Neural cell (in vitro differentiated cells): ENCODE data around the gene MMP1. TPM values are rescaled to one million over a fixed set of nuclear protein-coding genes. Genes with fewer than 3 reads are reported as not detected.

Experiments used
- H2AFZ ChIP-seq: fragments of 200-600, 300-800 bp; sonication (generic), shearing (Covaris generic); 2 replicates; pipeline ENCODE4 v1.6.0; 2014; ENCODE audit warnings: low read depth, mild to moderate bottlenecking, antibody characterized with exemption, low read length, moderate library complexity
- H3F3A ChIP-seq: fragments of 200-600 bp; shearing (Covaris generic); 2 replicates; pipeline ENCODE4 v1.6.1; 2016; ENCODE audit warnings: mild to moderate bottlenecking, moderate library complexity, mixed read lengths, antibody characterized with exemption, low read length; ENCODE audit not compliant: insufficient read depth, poor library complexity, severe bottlenecking
- H3K27ac ChIP-seq: fragments of 200-600, 300-800 bp; sonication (generic), shearing (Covaris generic); 2 replicates; pipeline ENCODE4 v1.5.1; 2014; ENCODE audit warnings: mild to moderate bottlenecking, low read length, moderate library complexity
- H3K27me3 ChIP-seq: fragments of 300-800, 200-600 bp; sonication (generic), shearing (Covaris generic); 2 replicates; pipeline ENCODE4 v1.6.0; 2014; ENCODE audit warnings: mild to moderate bottlenecking, low read depth, low read length, moderate library complexity; ENCODE audit not compliant: insufficient read depth
- H3K36me3 ChIP-seq: fragments of 300-800, 200-600 bp; sonication (generic), shearing (Covaris generic); 2 replicates; pipeline ENCODE4 v1.5.1; 2014; ENCODE audit warnings: mild to moderate bottlenecking, antibody characterized with exemption, low read length, moderate library complexity; ENCODE audit not compliant: insufficient read depth
- H3K4me2 ChIP-seq: fragments of 300-800, 200-600 bp; sonication (generic), shearing (Covaris generic); 2 replicates; pipeline ENCODE4 v1.6.0; 2014; ENCODE audit warnings: mild to moderate bottlenecking, low read length
- H3K4me3 ChIP-seq: fragments of 300-800, 200-600 bp; sonication (generic), shearing (Covaris generic); 2 replicates; pipeline ENCODE4 v1.5.1; 2014; ENCODE audit warnings: mild to moderate bottlenecking, low read length, moderate library complexity
- H3K79me2 ChIP-seq: fragments of 200-600 bp; shearing (Covaris generic); replicated peaks from 2 replicates; pipeline ENCODE4 v1.6.0; 2014; ENCODE audit warnings: mild to moderate bottlenecking, low read length, moderate library complexity; ENCODE audit not compliant: insufficient read depth
- H3K9ac ChIP-seq: fragments of 300-800, 200-600 bp; sonication (generic), shearing (Covaris generic); 2 replicates; pipeline ENCODE4 v1.6.1; 2016; ENCODE audit warnings: mild to moderate bottlenecking, low read length, mixed read lengths
- H3K9me2 ChIP-seq: fragments of 200-600 bp; shearing (Covaris generic); 2 replicates; pipeline ENCODE4 v1.6.1; 2016; ENCODE audit warnings: mild to moderate bottlenecking, low read length, mixed read lengths; ENCODE audit not compliant: insufficient read depth
- H3K9me3 ChIP-seq: fragments of 200-600, 300-800 bp; sonication (generic), shearing (Covaris generic); 2 replicates; pipeline ENCODE4 v1.6.1; 2016; ENCODE audit warnings: mild to moderate bottlenecking, mixed run types, low read length, moderate library complexity, mixed read lengths
- H4K20me1 ChIP-seq: fragments of 200-600 bp; shearing (Covaris generic); 2 replicates; pipeline ENCODE4 v1.6.1; 2016; ENCODE audit warnings: mild to moderate bottlenecking, mixed run types; ENCODE audit not compliant: insufficient read depth
- EP300 ChIP-seq: fragments of 450-650 bp; conservative IDR thresholded peaks from 2 replicates; pipeline ENCODE4 v1.6.1; 2014; ENCODE audit warnings: antibody characterized with exemption, mild to moderate bottlenecking, moderate library complexity; ENCODE audit not compliant: poor library complexity, severe bottlenecking
- EZH2 ChIP-seq: fragments of 200-600, 300-800 bp; shearing (Covaris generic), sonication (generic); IDR thresholded peaks from 2 replicates; pipeline ENCODE4 v1.6.1; 2014; ENCODE audit warnings: antibody characterized with exemption, low read length, borderline replicate concordance, mild to moderate bottlenecking; ENCODE audit not compliant: insufficient read depth, poor library complexity, severe bottlenecking
- MXI1 ChIP-seq: fragments of 450-650 bp; conservative IDR thresholded peaks from 2 replicates; pipeline ENCODE4 v1.6.1; 2014; ENCODE audit warnings: antibody characterized with exemption, mild to moderate bottlenecking; ENCODE audit not compliant: poor library complexity, severe bottlenecking
- POLR2AphosphoS5 ChIP-seq: IDR thresholded peaks from 2 replicates; pipeline ENCODE4 v1.6.1; 2012
- RAD21 ChIP-seq: fragments of 450-650 bp; conservative IDR thresholded peaks from 2 replicates; pipeline ENCODE4 v1.6.1; 2014; ENCODE audit warnings: antibody characterized with exemption, mild to moderate bottlenecking, moderate library complexity
- SMC3 ChIP-seq: fragments of 450-650 bp; conservative IDR thresholded peaks from 2 replicates; pipeline ENCODE4 v1.6.1; 2014; ENCODE audit warnings: antibody characterized with exemption, mild to moderate bottlenecking, moderate library complexity; ENCODE audit not compliant: poor library complexity
- TAF1 ChIP-seq: IDR thresholded peaks from 2 replicates; pipeline ENCODE4 v1.6.1; 2012; ENCODE audit warnings: low read depth
- polyA minus RNA-seq: library from RNA; depleted of rRNA, polyadenylated mRNA; stranded (reverse); fragments of >200 nt; gene quantifications from 2 replicates; pipeline ENCODE4 v1.2.3, GENCODE V29; 2014
- polyA plus RNA-seq: library from polyadenylated mRNA; depleted of rRNA; stranded (reverse); fragments of >200 nt; gene quantifications from 2 replicates; pipeline ENCODE4 v1.2.3, GENCODE V29; 2014
- TF ChIP-seq, protein P1 (sequence below): IDR thresholded peaks from 2 replicates; pipeline ENCODE4 v1.6.1; 2012; ENCODE audit warnings: borderline replicate concordance
- TF ChIP-seq, protein P2 (sequence below): fragments of 450-650 bp; IDR thresholded peaks from 2 replicates; pipeline ENCODE4 v1.5.1; 2014; ENCODE audit warnings: antibody characterized with exemption, mild to moderate bottlenecking, moderate library complexity; ENCODE audit not compliant: poor library complexity, severe bottlenecking

Gene MMP1
- polyA plus RNA-seq (not detected in 2 replicates), polyA minus RNA-seq (not detected in 2 replicates)

DNA sequence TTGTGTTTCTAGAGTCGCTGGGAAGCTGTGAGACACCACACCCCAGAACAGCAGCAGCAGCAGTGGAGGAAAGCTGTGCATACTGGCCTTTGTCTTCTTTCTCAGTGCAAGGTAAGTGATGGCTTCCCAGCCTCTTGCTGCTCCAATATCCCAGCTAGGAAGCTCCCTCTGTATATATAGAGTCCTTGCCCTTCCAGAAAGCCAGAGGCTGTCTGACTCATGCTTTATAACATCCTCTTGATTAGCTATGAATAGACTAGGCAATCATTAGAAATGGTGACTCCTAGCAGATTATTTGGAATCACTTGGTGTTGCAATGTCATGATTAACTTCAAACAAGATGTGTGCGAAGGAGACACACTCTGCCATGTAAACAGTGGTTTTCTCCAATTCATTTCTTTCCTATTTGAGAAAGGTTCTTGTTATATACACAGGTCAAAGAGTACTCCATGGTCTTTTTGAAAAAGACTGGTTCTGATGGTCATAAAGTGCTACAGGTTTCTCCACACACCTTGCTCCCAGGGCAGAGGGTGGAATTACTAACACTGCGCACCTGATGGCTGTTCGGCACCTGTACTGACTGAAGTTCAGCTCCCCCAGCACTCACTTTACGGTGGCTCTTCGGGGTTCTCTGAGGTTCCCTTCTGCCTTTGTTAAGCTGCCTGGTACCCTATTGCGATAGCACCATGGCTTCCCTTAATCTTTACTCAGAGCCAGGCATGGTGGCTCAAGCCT is at the start of gene MMP1:
TSS of gene MMP1 (minus strand) at position 149 of the 735 bp plus-strand sequence. CDS start at position 81, 68 bp downstream.
- Histone ChIP-seq H3F3A (no peaks in the 10 kb centered on the region), H3K9ac (no peak within 1 kb of the TSS), H3K36me3 (no peaks in the 10 kb centered on the region), H3K27ac (no peak within 1 kb of the TSS), H3K27me3 (no peaks in the 10 kb centered on the region), H3K79me2 (no peaks in the 10 kb centered on the region), H2AFZ (no peak within 1 kb of the TSS), H3K9me2 (no peaks in the 10 kb centered on the region), H3K9me3 (no peaks in the 10 kb centered on the region), H4K20me1 (no peaks in the 10 kb centered on the region), H3K4me3 (no peak within 1 kb of the TSS), H3K4me2 (no peak within 1 kb of the TSS)
- TF ChIP-seq, protein P1, sequence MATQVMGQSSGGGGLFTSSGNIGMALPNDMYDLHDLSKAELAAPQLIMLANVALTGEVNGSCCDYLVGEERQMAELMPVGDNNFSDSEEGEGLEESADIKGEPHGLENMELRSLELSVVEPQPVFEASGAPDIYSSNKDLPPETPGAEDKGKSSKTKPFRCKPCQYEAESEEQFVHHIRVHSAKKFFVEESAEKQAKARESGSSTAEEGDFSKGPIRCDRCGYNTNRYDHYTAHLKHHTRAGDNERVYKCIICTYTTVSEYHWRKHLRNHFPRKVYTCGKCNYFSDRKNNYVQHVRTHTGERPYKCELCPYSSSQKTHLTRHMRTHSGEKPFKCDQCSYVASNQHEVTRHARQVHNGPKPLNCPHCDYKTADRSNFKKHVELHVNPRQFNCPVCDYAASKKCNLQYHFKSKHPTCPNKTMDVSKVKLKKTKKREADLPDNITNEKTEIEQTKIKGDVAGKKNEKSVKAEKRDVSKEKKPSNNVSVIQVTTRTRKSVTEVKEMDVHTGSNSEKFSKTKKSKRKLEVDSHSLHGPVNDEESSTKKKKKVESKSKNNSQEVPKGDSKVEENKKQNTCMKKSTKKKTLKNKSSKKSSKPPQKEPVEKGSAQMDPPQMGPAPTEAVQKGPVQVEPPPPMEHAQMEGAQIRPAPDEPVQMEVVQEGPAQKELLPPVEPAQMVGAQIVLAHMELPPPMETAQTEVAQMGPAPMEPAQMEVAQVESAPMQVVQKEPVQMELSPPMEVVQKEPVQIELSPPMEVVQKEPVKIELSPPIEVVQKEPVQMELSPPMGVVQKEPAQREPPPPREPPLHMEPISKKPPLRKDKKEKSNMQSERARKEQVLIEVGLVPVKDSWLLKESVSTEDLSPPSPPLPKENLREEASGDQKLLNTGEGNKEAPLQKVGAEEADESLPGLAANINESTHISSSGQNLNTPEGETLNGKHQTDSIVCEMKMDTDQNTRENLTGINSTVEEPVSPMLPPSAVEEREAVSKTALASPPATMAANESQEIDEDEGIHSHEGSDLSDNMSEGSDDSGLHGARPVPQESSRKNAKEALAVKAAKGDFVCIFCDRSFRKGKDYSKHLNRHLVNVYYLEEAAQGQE, result no peak
- no peak for TF ChIP-seq EZH2
- no peak for TF ChIP-seq RAD21
- no peak for TF ChIP-seq TAF1
- TF ChIP-seq POLR2AphosphoS5, result no peak
- TF ChIP-seq EP300, result no peak
- TF ChIP-seq MXI1, result no peak
- TF ChIP-seq, protein P2, sequence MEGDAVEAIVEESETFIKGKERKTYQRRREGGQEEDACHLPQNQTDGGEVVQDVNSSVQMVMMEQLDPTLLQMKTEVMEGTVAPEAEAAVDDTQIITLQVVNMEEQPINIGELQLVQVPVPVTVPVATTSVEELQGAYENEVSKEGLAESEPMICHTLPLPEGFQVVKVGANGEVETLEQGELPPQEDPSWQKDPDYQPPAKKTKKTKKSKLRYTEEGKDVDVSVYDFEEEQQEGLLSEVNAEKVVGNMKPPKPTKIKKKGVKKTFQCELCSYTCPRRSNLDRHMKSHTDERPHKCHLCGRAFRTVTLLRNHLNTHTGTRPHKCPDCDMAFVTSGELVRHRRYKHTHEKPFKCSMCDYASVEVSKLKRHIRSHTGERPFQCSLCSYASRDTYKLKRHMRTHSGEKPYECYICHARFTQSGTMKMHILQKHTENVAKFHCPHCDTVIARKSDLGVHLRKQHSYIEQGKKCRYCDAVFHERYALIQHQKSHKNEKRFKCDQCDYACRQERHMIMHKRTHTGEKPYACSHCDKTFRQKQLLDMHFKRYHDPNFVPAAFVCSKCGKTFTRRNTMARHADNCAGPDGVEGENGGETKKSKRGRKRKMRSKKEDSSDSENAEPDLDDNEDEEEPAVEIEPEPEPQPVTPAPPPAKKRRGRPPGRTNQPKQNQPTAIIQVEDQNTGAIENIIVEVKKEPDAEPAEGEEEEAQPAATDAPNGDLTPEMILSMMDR, result no peak
- TF ChIP-seq SMC3, result no peak

DNA sequence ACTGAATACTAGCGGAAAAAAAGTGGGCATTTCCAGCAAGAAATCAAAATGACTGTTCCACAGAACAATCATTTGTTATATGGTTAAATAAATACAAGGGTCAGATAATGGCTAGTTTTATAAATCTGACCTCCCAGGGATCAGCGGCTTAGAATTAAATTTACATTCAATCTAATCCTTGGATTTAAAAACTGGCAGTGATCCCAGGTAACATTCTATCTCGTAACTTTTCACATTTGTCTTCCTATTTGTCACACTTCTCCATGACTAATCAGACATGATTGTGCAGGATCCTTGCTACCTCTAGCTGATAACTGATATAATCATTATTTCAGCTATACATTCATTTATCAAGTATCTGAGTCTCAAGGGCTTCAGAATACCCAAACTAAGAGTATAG is 48.3 kb upstream of the MMP1 start:
- TF ChIP-seq RAD21, result no peak
- TF ChIP-seq POLR2AphosphoS5, result no peak
- no peak for TF ChIP-seq SMC3
- TF ChIP-seq EP300, result no peak
- no peak for TF ChIP-seq MXI1
- H4K20me1 ChIP-seq, result no peaks in the 10 kb centered on the region
- no peak overlapping the region for H2AFZ ChIP-seq
- H3K36me3 ChIP-seq, result no peaks in the 10 kb centered on the region
- no peaks in the 10 kb centered on the region for H3K9me2 ChIP-seq
- H3K4me3 ChIP-seq, result no peak overlapping the region
- no peaks in the 10 kb centered on the region for H3K27me3 ChIP-seq
- no peaks in the 10 kb centered on the region for H3K79me2 ChIP-seq
- no peaks in the 10 kb centered on the region for H3F3A ChIP-seq
- H3K4me2 ChIP-seq, result no peak overlapping the region
- H3K9me3 ChIP-seq, result no peaks in the 10 kb centered on the region
- no peak overlapping the region for H3K9ac ChIP-seq
- H3K27ac ChIP-seq, result no peak overlapping the region
